GM21515 (cell line): ENCODE results near the gene MCCD1.
A peak's percentile ranks its signal among the peaks of the same experiment; 100 is the strongest.

Experiments used
- ATAC-seq: cut with Tn5 transposase; IDR thresholded peaks from one replicate; pipeline ENCODE4 v1.9.1; 2021; ENCODE audit not compliant: unreplicated experiment

Gene MCCD1

DNA sequence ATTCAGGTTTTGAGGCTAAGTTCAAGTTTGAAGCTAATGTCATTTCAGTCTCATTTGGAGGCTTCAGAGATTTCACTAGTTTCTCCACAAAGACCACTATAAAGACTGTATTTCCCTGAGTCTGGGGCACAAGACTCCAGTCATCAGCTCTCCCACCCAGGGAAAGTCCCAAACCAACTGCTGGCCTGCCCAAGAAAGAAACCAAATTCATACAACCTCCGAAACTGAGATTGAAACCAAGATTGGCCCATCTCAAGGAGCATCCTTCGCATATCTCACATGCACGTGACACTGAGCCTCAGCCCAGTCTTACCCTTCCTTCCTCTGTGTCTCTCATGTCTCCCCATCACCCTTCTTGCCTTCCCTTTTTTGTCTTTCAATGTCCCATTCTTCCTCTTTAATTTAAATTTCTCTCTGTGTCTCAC lies 39.8 kb downstream of the MCCD1 start:
- ATAC-seq = peak; percentile 59

- ATAC-seq = no peak
Measured at GRCh38 chr6:31569861-31570536, 41.2 kb downstream of the MCCD1 start.

DNA sequence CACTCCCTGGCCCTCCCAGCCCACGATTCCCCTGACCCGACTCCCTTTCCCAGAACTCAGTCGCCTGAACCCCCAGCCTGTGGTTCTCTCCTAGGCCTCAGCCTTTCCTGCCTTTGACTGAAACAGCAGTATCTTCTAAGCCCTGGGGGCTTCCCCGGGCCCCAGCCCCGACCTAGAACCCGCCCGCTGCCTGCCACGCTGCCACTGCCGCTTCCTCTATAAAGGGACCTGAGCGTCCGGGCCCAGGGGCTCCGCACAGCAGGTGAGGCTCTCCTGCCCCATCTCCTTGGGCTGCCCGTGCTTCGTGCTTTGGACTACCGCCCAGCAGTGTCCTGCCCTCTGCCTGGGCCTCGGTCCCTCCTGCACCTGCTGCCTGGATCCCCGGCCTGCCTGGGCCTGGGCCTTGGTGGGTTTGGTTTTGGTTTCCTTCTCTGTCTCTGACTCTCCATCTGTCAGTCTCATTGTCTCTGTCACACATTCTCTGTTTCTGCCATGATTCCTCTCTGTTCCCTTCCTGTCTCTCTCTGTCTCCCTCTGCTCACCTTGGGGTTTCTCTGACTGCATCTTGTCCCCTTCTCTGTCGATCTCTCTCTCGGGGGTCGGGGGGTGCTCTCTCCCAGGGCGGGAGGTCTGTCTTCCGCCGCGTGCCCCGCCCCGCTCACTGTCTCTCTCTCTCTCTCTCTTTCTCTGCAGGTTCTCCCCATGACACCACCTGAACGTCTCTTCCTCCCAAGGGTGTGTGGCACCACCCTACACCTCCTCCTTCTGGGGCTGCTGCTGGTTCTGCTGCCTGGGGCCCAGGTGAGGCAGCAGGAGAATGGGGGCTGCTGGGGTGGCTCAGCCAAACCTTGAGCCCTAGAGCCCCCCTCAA lies 43.5 kb downstream of the MCCD1 start, which contains the start of gene LTA:
Gene LTA (plus strand): TSS at position 249 of the 871 bp plus-strand sequence. CDS start 454 bp downstream, at position 703.
- ATAC-seq = peak; percentile 35

GRCh38 chr6:31573239-31574105 lies 44.7 kb downstream of the MCCD1 start:
- no peak for ATAC-seq

- no peak for ATAC-seq
Measured at GRCh38 chr6:31574106-31575061, 45.6 kb downstream of the MCCD1 start.

- ATAC-seq = no peak
Measured at GRCh38 chr6:31575335-31575901, 46.7 kb downstream of the MCCD1 start, which contains the start of gene TNF. TSS of gene TNF (plus strand) at chr6:31575565. CDS start at chr6:31575742, 177 bp downstream.

DNA sequence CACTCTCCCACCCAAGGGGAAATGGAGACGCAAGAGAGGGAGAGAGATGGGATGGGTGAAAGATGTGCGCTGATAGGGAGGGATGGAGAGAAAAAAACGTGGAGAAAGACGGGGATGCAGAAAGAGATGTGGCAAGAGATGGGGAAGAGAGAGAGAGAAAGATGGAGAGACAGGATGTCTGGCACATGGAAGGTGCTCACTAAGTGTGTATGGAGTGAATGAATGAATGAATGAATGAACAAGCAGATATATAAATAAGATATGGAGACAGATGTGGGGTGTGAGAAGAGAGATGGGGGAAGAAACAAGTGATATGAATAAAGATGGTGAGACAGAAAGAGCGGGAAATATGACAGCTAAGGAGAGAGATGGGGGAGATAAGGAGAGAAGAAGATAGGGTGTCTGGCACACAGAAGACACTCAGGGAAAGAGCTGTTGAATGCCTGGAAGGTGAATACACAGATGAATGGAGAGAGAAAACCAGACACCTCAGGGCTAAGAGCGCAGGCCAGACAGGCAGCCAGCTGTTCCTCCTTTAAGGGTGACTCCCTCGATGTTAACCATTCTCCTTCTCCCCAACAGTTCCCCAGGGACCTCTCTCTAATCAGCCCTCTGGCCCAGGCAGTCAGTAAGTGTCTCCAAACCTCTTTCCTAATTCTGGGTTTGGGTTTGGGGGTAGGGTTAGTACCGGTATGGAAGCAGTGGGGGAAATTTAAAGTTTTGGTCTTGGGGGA lies 47.4 kb downstream of the MCCD1 start:
- ATAC-seq = no peak

DNA sequence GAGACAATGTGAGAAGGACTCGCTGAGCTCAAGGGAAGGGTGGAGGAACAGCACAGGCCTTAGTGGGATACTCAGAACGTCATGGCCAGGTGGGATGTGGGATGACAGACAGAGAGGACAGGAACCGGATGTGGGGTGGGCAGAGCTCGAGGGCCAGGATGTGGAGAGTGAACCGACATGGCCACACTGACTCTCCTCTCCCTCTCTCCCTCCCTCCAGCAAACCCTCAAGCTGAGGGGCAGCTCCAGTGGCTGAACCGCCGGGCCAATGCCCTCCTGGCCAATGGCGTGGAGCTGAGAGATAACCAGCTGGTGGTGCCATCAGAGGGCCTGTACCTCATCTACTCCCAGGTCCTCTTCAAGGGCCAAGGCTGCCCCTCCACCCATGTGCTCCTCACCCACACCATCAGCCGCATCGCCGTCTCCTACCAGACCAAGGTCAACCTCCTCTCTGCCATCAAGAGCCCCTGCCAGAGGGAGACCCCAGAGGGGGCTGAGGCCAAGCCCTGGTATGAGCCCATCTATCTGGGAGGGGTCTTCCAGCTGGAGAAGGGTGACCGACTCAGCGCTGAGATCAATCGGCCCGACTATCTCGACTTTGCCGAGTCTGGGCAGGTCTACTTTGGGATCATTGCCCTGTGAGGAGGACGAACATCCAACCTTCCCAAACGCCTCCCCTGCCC lies 48.3 kb downstream of the MCCD1 start:
- ATAC-seq = no peak

DNA sequence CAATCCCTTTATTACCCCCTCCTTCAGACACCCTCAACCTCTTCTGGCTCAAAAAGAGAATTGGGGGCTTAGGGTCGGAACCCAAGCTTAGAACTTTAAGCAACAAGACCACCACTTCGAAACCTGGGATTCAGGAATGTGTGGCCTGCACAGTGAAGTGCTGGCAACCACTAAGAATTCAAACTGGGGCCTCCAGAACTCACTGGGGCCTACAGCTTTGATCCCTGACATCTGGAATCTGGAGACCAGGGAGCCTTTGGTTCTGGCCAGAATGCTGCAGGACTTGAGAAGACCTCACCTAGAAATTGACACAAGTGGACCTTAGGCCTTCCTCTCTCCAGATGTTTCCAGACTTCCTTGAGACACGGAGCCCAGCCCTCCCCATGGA lies 48.8 kb downstream of the MCCD1 start:
- no peak for ATAC-seq

- ATAC-seq = no peak
Measured at GRCh38 chr6:31578184-31579118, 49.7 kb downstream of the MCCD1 start.

DNA sequence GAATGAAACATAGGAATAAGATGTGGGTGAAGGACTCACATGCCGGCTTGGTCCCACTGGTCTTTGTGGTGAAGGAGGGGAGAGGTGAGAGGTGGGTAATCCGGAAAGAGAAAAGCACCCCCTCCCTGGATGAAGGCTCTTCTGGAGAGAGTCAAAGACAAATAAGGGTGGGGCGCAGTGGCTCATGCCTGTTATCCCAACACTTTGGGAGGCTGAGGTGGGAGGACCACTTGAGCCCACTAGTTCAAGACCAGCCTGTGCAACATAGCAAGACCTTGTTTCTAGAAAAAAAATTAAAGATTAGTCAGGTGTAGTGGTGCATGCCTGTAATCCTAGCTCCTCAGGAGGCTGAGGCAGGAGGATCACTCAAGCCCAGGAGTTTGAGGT lies 50.4 kb downstream of the MCCD1 start:
- ATAC-seq = no peak
